HG02642 (cell line): ENCODE data around the gene COL20A1.

Source experiments
- ATAC-seq: cut with Tn5 transposase; IDR thresholded peaks from one replicate; pipeline ENCODE4 v1.9.1; 2021; ENCODE audit warnings: mild to moderate bottlenecking; ENCODE audit not compliant: unreplicated experiment, poor library complexity

COL20A1 gene

DNA sequence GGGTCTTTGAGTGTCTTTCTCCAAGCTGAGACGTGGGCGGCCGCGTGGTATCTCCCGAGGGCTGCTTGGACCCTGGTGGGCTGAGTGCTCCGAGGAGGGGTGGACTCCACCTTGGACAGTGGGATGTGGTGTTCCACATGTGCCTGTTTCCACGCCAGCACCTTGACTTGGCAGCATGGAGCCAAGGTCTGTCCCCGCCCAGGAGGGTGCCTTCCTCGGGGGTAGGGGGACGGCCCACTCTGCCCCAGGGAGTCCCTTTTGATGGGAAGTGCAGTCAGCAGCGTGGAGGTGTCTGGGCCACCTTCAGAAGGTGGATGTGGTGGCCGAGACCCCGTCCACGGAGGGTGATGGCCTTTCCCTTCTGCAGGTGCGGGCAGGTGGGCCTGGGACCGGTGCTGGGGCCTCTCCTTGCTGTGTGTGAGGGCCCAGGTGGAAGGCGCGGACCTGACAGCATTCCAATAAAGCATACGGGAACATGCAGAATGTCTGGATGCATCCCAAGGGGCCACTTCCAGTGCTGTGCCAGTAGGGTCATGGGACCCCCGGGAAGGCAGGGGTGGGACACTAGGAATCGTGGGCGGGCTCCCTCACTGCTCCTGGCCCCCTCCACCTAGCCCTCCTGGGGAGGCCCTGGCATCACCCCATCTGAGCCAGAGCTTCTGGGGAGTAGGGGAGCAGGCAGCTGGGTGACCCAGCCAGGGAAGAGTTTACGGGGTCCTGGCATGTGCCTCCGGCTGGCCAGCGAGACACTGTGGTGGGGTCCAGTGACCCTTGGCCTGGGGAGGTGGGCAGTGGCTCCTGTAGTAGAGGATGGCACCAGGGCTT lies 3.5 kb upstream of the COL20A1 start:
- no peak for ATAC-seq

DNA sequence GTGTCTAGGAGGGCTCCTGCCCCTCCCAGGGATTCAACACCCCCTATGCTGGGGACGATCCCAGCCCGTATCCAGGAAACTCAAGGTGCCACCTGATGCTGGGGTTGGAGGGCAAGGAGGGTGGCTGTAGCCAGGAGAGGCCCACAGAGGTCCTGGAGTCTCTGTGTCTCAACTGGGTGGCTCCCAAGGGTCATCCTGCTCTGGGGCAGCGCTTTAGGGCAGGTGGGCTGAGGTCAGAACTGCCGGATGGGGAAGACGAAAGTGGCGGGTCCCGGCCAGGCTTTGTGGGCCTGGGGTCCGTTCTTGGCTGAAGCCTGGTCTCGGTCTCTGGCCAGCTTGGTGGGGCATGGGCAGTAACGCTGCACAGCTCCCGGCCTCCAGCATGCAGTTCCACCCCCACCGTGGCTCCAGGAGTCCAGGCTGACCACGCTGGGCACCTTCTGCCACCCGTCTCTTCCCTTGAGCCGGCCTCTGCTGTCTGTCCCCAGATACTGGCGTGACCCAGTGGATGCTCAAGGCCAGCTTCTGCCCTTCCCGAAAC lies 2.8 kb upstream of the COL20A1 start:
- no peak for ATAC-seq

DNA sequence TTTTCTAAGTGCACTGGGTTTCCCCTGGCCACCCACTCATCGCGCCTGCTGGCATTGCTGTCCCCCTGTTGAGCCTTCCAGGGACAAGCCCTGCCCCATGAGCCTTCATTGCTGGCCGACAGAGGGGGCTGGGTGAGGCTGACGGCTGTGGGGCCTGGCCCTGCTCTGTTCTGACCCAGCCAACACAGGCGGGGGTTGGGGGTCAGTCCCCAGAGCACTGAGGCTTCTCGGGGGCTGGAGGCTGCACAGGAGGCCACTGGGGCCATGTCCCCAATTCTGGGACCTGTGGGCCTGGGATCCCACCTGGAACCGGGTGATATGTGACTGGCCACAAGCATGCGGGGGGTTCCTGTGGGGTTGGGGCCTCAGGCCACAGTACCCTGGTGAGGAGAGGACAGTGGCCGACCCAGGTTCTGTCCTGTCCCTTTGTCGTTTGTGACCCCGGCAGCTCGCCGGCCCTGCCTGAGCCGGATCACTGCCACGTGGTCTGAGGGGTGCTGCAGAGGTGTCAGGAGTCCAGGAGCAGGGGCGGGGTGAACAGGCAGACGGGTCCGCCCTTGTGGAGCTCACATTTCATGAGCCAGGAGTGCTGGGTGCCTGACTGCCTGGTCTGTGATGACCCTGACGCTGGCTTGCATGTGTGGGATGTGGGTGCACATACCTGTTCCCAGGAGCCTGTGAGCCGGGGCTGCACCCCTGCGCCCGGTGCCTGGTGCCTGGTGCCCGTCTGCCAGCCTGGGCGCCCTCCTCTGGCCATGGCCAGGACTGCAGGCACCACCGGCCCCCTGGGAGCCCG lies 2.1 kb upstream of the COL20A1 start:
- ATAC-seq: no peak

DNA sequence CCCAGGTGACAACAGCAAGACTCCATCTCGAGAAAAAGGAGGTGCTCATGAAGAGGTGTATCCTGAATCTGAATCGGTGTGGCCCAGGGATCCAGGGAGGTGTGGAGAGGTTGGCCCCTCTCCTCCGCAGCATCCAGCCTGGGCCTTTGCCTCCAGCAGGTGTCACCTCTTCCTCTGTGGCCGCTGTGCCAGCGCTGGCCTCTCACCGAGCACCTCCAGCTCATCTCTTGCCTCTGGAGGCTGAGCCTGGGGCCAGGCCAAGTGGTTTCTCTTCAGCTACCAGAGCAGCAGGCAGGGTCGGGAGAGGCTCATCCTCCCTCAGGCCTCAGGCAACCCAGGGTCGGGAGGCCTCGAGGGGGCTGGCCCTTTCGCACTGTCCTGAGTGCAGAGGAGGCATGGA lies 1.2 kb upstream of the COL20A1 start:
- ATAC-seq: no peak

GRCh38 chr20:63292292-63292701 lies 689 bp upstream of the COL20A1 start:
- no peak for ATAC-seq

GRCh38 chr20:63293456-63293855 lies 470 bp downstream of the COL20A1 start:
- ATAC-seq: no peak

GRCh38 chr20:63293871-63294535 lies 1.0 kb downstream of the COL20A1 start:
- no peak for ATAC-seq

DNA sequence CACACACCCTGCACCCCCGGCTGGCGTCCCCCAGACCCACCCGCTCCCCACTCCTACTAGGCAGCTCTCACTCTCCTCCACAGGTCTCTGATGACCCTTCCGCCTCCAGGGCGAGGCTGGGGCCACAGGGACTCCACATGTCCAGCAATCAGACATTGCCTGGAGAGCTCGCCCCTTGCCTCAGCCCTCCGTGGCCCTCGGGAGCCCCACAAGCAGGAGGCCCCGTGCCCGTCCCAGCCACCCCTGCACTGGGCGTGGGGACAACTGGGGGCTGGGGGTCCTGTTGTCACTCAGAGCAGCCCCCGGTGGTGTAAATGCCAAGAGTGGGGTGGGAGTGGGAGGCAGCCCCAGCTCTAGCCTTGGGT lies 1.5 kb downstream of the COL20A1 start:
- ATAC-seq: no peak

DNA sequence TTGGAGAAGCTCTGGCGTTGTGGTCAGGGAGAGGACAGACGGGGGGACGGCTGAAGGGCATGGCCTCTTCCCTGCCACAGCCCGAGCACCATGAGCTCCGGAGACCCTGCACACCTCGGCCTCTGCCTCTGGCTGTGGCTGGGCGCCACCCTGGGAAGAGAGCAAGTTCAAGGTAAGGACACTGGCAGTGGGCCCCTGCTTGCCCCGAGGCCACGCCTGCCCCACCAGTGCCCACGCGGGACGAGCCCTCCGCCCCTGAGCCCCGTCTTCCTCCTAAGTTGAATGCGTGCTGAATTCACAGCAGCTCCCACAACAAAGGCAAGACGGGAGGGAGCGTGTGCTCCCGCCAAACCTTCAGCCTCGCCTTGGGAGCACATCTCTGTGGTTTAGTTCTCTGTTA lies 2.0 kb downstream of the COL20A1 start:
- ATAC-seq: no peak

DNA sequence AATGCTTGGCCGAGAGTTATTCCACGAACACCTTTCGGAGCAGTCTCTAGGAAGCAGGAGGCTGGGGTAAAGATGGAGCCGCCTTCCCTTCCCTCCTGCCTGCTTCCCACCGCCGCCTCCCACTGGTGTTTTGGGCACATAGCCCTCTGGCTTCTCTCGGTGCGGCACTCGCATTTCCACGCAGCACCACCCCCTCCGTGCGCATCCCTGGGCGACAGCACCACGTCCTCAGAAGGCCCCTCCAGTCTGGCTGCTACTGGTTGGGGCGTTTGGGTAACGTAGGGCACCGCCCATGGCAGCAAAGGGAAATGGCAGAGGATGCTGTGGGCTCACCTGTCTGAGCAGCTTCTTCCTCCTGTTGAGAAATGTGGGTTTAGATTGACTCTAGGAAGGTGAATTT lies 2.4 kb downstream of the COL20A1 start:
- ATAC-seq: no peak

- no peak for ATAC-seq
These were observed 2.9 kb downstream of the COL20A1 start for GRCh38 chr20:63295846-63296245.

GRCh38 chr20:63296531-63297299 lies 3.7 kb downstream of the COL20A1 start:
- no peak for ATAC-seq

GRCh38 chr20:63297371-63297781 lies 4.4 kb downstream of the COL20A1 start:
- no peak for ATAC-seq

- no peak for ATAC-seq
These were observed 5.0 kb downstream of the COL20A1 start for GRCh38 chr20:63297796-63298572.

DNA sequence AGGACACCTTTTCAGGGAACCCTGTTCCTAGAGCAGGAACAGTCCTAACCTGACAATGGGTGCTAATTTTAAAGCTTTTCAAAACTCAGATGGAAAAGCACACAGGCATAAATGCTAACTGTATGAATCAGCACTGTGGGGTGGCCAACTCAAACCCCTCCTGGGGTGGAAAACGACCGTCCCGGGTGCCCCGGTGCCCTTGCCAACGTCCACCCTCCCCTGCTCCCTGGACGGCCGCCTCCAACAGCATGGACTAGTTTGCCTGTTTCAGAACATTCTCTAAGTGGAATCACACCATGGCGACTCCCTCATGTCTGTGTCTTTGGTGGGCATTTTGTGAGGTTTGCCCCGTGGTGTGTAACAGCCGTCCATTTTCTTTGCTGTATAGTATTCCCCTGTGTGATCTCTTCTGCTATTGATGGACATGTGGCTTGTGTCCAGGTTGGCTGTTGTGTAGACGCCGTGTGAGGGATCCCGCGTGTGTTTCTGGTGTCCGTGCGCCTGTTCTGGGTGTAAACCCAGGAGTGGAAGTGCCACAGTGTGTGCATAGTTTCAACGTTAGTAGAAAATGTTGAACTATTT lies 5.8 kb downstream of the COL20A1 start:
- no peak for ATAC-seq

DNA sequence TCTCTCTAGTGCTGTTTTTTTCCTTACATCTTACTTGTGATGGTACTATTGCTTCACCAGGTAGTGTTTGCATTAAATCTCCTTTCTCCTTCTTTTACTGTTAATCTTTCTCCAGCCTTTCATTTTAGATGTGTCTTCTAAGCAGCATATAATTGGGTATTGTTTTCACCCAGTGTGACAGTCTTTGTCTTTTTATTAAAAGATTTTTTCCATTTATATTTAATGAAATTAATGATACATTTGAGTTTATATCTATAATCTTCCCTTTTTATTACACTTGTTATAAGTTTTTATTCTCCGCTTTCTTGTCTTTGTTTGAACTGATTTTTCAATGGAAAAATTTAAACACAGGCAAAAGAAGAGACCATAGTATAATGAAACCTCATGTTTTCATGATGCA lies 8.7 kb downstream of the COL20A1 start:
- ATAC-seq: no peak

DNA sequence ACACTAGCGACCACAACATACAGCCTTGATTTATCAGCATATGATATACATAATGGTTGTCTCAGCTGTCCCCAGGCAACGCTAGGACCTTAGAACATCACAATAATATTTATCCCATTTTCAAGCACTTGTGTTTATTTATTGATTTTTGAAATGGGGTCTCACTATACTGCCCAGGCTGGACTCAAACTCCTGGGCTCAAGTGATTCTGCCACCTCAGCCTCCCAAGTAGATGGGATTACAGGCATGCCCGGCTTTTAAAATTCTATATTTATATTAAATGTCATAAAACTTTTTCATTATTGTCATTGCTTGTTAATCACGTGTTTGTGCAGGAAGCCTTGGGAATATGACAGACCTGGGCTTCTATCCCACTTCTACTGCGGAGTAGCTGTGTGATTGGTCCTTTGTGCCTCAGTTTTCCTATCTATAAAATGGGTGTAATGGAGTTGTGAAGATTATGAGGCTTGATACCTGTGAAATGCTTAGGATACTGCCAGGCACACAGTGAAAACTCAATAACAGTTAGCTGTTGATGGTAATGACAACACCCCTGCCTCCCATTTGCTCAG lies 10.2 kb downstream of the COL20A1 start:
- ATAC-seq: no peak

DNA sequence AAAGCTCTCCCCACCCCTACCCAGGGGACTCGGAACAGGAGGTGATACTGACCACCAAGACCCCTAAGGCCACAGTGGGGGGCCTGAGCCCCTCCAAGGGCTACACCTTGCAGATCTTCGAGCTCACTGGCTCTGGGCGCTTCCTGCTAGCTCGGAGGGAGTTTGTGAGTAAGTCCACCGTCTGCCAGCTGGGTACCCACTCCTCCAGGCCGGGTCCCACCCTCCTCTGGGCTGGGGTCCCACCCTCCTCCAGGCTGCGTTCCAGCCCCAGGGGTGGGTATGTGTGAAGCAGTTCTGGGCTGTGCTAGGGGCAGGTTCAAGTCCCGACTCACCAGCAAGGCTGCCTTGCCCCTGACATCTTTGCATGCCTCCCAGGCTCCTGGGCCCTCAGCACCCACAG lies 12.4 kb downstream of the COL20A1 start:
- ATAC-seq: no peak
